DND-41 (cell line): ENCODE data around the gene PSMA4.

Source experiments
- EZH2 ChIP-seq: IDR thresholded peaks from 3 replicates; pipeline ENCODE4 v1.6.1; 2012; ENCODE audit warnings: borderline replicate concordance, low read depth, mild to moderate bottlenecking, moderate library complexity, low read length, inconsistent platforms; ENCODE audit not compliant: severe bottlenecking
- TF ChIP-seq, protein P1 (sequence below): IDR thresholded peaks from 2 replicates; pipeline ENCODE4 v1.5.1; 2012; ENCODE audit warnings: borderline replicate concordance, low read length, moderate library complexity, mild to moderate bottlenecking; ENCODE audit not compliant: poor library complexity, severe bottlenecking; ENCODE audit errors: extremely low read depth

DNA sequence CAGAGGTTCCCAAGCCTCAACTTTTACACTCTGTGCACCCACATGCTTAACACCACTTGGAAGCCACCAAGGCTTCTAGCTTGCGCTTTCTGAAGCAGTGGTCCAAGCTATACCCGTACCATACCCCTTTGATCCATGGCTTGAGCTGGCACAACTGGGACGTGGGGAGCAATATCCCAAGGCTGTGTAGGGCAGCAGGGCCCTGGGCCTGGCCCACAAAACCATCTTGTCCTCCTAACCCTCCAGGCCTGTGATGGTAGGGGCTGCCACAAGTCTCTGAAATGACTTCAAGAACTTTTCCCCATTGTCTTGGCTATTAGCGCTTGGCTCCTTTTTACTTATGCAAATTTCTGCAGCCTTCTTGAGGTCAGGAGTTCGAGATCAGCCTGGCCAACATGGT, 16.0 kb upstream of the PSMA4 start:
- TF ChIP-seq, protein P1, sequence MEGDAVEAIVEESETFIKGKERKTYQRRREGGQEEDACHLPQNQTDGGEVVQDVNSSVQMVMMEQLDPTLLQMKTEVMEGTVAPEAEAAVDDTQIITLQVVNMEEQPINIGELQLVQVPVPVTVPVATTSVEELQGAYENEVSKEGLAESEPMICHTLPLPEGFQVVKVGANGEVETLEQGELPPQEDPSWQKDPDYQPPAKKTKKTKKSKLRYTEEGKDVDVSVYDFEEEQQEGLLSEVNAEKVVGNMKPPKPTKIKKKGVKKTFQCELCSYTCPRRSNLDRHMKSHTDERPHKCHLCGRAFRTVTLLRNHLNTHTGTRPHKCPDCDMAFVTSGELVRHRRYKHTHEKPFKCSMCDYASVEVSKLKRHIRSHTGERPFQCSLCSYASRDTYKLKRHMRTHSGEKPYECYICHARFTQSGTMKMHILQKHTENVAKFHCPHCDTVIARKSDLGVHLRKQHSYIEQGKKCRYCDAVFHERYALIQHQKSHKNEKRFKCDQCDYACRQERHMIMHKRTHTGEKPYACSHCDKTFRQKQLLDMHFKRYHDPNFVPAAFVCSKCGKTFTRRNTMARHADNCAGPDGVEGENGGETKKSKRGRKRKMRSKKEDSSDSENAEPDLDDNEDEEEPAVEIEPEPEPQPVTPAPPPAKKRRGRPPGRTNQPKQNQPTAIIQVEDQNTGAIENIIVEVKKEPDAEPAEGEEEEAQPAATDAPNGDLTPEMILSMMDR: no peak
- TF ChIP-seq EZH2: no peak
